Mammary epithelial cell (primary cell): ENCODE results near the gene CHI3L1.

Source experiments
- CTCF ChIP-seq, 2 donors: IDR thresholded peaks in 1 of 2; conservative IDR thresholded peaks in 1 of 2; 2 replicates each; pipeline ENCODE4 v1.5.1; 2011 to 2012; ENCODE audit warnings: inconsistent platforms in 2 of 2, low read length in 2 of 2, mild to moderate bottlenecking in 2 of 2, control low read depth in 1 of 2, low read depth in 1 of 2; ENCODE audit not compliant: insufficient read depth in 1 of 2; ENCODE audit errors: extremely low read depth in 1 of 2
- EZH2 ChIP-seq: IDR thresholded peaks from 2 replicates; pipeline ENCODE4 v1.6.1; 2012; ENCODE audit warnings: low read length, inconsistent platforms, borderline replicate concordance

GRCh38 chr1:203219934-203220333 lies 33.4 kb upstream of the CHI3L1 start:
- TF ChIP-seq CTCF (conservative IDR thresholded peaks at IDR 0.05 in 1 of 2, IDR thresholded peaks at IDR 0.05 in 1 of 2; ENCODE audit: extremely low read depth in 1 of 2, insufficient read depth in 1 of 2, low read depth in 1 of 2, low read length in 2 of 2) (no peak), EZH2 (no peak)
